IPS DF 4.7 (cell line): ENCODE measurements around the gene SREK1IP1.
"Not testable (repeated sequence)": the region's sequence is repeated elsewhere in the genome, so short reads cannot be mapped to it uniquely, and the experiment has no call there.

Experiments used
- DNase-seq: peaks from one replicate; pipeline ENCODE4 v3.0.0-alpha.2; 2013; ENCODE audit warnings: low spot score; ENCODE audit errors: extremely low read depth

SREK1IP1 gene

GRCh38 chr5:64765804-64766504 is 2.5 kb downstream of the SREK1IP1 start:
- DNase-seq = no peak

DNA sequence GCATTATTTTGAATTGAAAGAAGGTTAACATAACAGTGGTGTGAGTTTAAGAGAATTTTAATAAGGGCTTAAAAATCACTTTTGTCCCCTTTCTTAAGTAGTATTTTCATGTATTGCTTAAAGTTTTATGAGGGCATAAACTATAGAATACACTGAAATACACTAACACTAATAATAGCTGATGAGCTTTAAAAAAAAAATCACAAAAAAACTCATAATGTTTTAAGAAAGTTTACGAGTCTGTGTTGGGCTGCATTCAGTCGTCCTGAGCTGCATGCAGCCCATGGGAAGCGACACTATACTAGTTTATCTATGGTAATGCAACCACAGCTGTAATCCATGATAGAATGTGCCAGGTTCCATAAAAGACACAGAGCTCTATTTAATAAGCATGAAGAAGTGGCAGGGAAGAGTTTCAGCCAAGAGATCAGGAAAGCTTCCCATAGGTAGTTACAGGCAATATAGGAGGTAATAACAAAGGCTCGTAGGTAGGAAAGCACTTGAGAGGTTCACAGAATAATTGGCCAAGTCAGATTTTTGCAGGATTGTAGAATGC is 4.5 kb downstream of the SREK1IP1 start:
- no peak for DNase-seq

GRCh38 chr5:64759960-64760660 is 8.4 kb downstream of the SREK1IP1 start:
- no peak for DNase-seq

- no peak for DNase-seq
Observed at GRCh38 chr5:64758901-64759300, 9.6 kb downstream of the SREK1IP1 start.

DNA sequence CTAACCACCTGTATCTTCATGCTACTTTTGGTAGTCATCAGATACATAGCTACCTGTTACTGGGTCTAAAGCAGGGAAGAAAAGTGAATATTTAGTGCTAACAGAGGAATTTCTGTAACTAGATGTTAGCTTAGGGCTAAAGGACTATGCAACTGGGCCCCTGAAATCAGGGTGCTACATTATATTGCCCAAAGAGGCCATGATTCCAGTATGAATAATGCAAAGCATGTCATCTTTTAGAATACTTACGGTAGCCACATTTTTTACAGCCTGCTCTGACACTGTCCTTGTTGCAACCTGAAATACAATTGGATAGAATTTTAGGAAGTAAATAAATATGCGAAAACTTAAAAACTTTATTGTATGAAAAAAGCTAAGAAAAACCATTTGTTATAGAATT is 14.4 kb downstream of the SREK1IP1 start:
- no peak for DNase-seq

DNA sequence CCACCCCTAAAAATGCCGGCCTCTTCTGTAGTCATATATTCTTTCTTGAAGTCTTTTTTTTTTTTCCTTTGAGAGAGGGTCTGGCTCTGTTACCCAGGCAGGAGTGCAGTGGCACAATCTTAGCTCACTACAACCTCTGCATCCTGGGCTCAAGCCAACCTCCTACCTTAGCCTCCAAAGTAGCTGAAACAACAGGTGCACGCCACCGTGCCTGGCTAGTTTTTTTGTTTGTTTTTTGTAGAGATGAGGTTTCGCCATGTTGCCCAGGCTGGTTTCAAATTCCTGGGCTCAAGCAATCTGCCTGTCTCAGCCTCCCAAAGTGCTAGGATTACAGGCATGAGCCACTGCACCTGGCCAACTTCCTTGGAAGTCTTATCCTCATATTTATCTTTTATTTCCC is 19.1 kb downstream of the SREK1IP1 start:
- DNase-seq = no peak

DNA sequence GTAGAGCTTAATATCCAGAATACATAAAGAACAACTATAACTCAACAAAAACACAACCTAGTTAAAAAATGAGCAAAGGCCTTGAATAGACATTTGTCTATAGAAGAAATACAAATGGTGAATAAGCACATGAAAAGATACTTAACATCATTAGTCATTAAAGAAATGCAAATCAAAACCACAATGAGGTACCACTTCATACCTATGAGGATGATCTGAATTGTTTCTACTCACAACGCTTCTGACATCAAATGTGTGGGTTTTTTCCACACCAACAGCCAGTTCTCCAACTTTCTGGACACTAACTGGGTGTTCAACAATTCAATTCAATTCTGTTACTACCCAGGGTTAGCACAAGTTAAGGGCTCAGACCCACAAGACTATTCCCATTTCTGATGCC is 22.0 kb downstream of the SREK1IP1 start:
- no peak for DNase-seq

- DNase-seq = no peak
Observed at GRCh38 chr5:64744914-64745313, 23.6 kb downstream of the SREK1IP1 start.

DNA sequence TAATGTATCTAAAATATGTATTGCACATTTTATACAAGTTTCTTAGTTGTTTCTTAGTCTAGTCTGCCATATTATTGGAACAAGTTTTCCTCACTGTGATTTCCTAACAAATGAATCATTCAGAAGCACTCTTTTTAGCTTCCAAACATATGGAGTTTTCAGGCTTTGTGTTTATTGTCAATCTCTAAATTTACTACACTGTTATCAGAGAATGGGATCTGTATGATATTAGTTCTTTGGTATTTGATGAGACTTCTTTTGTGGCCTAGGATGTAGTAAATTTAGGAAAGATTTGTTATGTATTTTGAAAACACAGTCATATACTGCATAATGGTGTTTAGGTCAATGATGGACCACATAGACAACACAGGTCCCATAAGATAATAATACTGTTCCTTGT is 25.7 kb downstream of the SREK1IP1 start:
- no peak for DNase-seq

GRCh38 chr5:64742411-64742810 is 26.1 kb downstream of the SREK1IP1 start:
- no peak for DNase-seq

GRCh38 chr5:64727150-64727549 is 41.3 kb downstream of the SREK1IP1 start:
- no peak for DNase-seq

- no peak for DNase-seq
Observed at GRCh38 chr5:64722588-64722987, 45.9 kb downstream of the SREK1IP1 start.

DNA sequence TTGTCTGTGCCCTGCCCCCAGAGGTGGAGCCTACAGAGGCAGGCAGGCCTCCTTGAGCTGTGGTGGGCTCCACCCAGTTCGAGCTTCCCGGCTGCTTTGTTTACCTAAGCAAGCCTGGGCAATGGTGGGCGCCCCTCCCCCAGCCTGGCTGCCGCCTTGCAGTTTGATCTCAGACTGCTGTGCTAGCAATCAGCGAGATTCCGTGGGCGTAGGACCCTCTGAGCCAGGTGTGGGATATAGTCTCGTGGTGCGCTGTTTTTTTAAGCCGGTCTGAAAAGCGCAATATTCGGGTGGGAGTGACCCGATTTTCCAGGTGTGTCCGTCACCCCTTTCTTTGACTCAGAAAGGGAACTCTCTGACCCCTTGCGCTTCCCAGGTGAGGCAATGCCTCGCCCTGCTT is 54.0 kb downstream of the SREK1IP1 start:
- not testable (repeated sequence) for DNase-seq

DNA sequence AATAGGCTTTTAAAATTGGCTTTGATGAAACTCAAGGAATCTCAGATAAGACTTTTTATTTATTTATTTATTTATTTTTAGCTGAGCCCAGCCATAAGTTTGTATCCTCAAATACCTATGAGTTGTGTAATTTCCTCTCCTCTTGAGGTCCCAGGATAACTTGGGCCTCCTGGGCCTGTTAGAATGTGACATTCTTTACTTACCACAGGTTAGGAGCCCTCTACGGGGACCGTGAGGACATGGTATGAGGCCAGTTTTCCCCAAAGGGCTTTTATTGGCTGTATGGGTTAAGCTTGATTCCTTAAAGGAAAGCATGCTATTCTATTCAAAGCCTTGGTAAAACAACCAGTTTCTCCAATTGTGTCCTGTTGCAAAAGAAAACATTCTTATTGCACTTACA is 61.3 kb downstream of the SREK1IP1 start:
- DNase-seq = no peak

- not testable (repeated sequence) for DNase-seq
Observed at GRCh38 chr5:64706074-64706473, 62.4 kb downstream of the SREK1IP1 start.

GRCh38 chr5:64700765-64701164 is 67.7 kb downstream of the SREK1IP1 start:
- no peak for DNase-seq

DNA sequence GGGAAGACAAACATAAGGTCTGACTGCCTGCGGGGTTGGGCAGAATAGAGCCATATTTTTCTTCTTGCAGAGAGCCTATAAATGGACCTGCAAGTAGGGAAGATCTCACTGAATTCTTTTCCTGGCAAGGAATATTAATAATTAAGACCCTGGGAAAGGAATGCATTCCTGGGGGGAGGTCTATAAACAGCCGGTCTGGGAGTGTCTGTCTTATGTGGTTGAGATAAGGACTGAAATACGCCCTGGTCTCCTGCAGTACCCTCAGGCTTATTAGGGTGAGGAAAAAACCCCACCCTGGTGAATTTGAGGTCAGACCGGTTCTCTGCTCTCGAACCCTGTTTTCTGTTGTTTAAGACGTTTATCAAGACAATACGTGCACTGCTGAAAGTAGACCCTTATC is 72.1 kb downstream of the SREK1IP1 start:
- DNase-seq = not testable (repeated sequence)

DNA sequence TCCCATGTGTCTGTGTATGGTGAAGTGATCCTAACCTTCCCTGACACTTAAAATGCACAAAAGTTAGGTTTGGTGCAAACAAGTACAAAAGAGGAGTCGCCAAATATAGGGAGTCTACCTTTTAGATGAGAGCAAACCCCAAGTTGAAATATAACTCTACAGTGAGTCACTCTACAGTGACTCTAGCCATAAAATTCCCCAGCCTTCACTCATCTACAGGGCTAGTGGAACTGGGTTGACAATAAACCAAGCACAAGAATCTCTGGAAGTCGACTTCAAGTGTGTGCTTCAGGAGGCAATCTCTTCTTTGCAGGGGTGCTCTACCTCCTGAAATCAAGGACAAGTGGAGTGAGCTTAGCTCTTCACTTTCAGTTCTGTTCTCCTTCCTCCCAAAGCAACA is 74.9 kb downstream of the SREK1IP1 start:
- DNase-seq = no peak

DNA sequence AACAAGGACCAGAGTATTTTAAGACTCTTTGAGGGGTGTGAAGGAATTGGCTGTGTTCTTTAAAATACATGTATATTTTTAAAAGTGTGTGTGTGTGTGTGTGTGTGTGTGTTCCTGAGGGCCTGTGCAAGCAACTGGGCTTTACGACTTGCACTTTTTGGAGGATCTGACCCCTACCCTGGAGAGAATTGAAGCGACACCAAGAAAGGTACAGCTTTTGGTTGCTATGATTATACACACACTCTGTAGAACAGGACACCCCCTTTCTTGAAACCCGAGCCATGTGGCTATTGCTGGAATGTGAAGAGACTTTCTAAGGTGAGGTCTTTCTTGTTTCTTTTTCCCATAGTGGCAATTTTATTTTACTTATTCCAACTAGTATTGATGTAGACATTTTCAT is 77.2 kb downstream of the SREK1IP1 start:
- DNase-seq = no peak

DNA sequence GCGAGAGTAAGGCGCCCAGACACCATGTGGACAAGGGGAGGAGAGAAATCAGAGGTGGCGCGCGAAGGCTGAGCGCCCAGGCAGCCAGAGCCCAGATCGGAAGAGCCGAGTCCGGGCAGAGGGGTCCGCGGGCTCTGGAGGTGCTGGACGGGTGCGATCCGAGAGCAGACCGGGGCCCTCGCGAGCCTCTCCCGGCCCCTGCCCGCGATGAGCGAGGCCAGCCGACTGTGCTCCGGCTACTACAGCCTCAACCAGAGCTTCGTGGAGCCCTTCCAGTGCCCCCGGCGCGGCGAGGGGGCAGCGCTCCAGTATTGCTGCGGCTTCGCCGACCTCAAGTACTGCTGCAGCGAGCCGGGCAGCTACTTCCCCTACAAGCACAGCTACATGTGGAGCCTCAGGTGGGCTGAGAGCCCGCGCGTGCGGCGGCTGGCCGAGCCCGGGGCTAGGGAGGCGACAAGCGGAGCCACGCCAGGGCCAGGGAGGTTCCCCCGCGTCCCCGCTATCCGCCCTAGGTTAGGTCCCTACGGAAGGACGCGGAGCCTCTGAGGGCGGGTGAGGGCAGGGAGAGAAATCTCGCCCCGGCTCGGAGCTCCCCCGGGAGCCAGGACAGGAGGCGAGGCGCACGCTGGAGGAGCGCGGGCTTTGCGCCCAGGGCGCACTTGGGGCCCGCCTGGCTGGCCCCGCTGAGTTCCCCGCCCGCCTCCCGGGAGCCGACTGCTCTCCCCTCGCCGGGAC is 77.9 kb downstream of the SREK1IP1 start, which contains the start of gene SHISAL2B:
Gene SHISAL2B (plus strand): TSS at position 87 of the 735 bp plus-strand sequence. CDS start 121 bp downstream, at position 208.
- no peak for DNase-seq

DNA sequence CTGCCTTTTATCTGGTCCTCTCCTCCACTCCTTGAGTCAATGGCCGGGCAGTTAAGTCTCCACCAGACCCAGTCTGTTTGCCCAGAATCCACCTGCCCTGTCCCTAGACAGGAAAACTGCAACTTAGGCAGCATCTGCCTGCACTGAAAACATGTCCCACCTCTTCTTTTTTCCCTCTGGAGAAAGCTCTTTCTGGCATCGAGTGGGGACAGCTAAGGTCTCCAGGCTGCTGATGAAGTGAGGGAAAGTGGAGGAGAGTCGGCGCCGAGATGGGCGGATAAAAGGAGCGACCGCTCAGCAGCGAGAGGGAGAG is 78.4 kb downstream of the SREK1IP1 start:
- DNase-seq = no peak

DNA sequence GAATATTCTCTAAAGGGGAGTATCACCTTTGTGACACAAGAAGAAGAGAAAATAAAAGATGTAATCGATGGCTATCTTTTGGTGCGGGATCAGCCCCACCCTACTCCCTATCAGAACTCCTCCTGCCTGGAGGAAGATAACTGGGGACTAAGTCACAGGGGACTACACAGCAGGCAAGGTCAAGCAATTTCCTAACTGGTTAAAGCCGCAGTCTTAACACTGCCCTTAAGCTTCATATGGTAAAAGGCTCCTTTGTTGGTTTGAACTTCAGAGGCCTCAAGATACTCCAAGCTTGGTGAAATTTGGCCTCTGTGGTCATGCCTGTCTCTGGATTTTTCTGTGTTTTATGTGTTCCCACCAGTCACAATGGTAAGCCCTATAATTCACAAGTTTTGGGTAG is 79.5 kb downstream of the SREK1IP1 start:
- DNase-seq = no peak
